HG02870 (cell line): Measurements from ENCODE around the gene TIAM2.
"Not testable (repeated sequence)": the region's sequence is repeated elsewhere in the genome, so short reads cannot be mapped to it uniquely, and the experiment has no call there.

Experiments used
- ATAC-seq: cut with Tn5 transposase; IDR thresholded peaks from one replicate; pipeline ENCODE4 v1.9.1; 2021; ENCODE audit warnings: mild to moderate bottlenecking, moderate library complexity; ENCODE audit not compliant: unreplicated experiment

Gene TIAM2

GRCh38 chr6:154989448-154989847 lies 5.7 kb upstream of the TIAM2 start:
- no peak for ATAC-seq

GRCh38 chr6:154991207-154991606 lies 3.9 kb upstream of the TIAM2 start:
- no peak for ATAC-seq

- no peak for ATAC-seq
Observed at GRCh38 chr6:154993026-154993425, 2.1 kb upstream of the TIAM2 start.

- no peak for ATAC-seq
Observed at GRCh38 chr6:154993710-154994109, 1.4 kb upstream of the TIAM2 start.

- ATAC-seq: no peak
Observed at GRCh38 chr6:154994836-154995253, 270 bp upstream of the TIAM2 start.

GRCh38 chr6:154996016-154996590 lies 988 bp downstream of the TIAM2 start:
- no peak for ATAC-seq

- no peak for ATAC-seq
Observed at GRCh38 chr6:154996841-154997311, 1.8 kb downstream of the TIAM2 start.

- ATAC-seq: no peak
Observed at GRCh38 chr6:154998855-154999254, 3.7 kb downstream of the TIAM2 start.

GRCh38 chr6:155001482-155001881 lies 6.4 kb downstream of the TIAM2 start:
- ATAC-seq: no peak

GRCh38 chr6:155001934-155002333 lies 6.8 kb downstream of the TIAM2 start:
- ATAC-seq: no peak

- ATAC-seq: no peak
Observed at GRCh38 chr6:155003476-155003875, 8.4 kb downstream of the TIAM2 start.

GRCh38 chr6:155004017-155004416 lies 8.9 kb downstream of the TIAM2 start:
- ATAC-seq: no peak

- no peak for ATAC-seq
Observed at GRCh38 chr6:155004576-155005372, 9.7 kb downstream of the TIAM2 start.

- ATAC-seq: no peak
Observed at GRCh38 chr6:155008625-155009024, 13.5 kb downstream of the TIAM2 start.

- ATAC-seq: no peak
Observed at GRCh38 chr6:155010940-155011339, 15.8 kb downstream of the TIAM2 start.

- ATAC-seq: no peak
Observed at GRCh38 chr6:155011809-155012291, 16.7 kb downstream of the TIAM2 start.

- no peak for ATAC-seq
Observed at GRCh38 chr6:155013457-155013876, 18.4 kb downstream of the TIAM2 start.

- no peak for ATAC-seq
Observed at GRCh38 chr6:155014137-155014536, 19.0 kb downstream of the TIAM2 start.

- no peak for ATAC-seq
Observed at GRCh38 chr6:155014670-155015300, 19.7 kb downstream of the TIAM2 start.

GRCh38 chr6:155018415-155018814 lies 23.3 kb downstream of the TIAM2 start:
- ATAC-seq: not testable (repeated sequence)

- no peak for ATAC-seq
Observed at GRCh38 chr6:155021680-155022079, 26.6 kb downstream of the TIAM2 start.

GRCh38 chr6:155022721-155023120 lies 27.6 kb downstream of the TIAM2 start:
- ATAC-seq: no peak
